ENCODE measurements around the gene RALB. TPM values are rescaled to one million over a fixed set of nuclear protein-coding genes. Genes with fewer than 3 reads are reported as not detected.

Gene RALB
- total and polyA plus RNA-seq, 2 of the 8 experiments (the other 6 are each of a cell fraction or from before 2014, with no cell fraction given) = 12.0 to 16.6 TPM

DNA sequence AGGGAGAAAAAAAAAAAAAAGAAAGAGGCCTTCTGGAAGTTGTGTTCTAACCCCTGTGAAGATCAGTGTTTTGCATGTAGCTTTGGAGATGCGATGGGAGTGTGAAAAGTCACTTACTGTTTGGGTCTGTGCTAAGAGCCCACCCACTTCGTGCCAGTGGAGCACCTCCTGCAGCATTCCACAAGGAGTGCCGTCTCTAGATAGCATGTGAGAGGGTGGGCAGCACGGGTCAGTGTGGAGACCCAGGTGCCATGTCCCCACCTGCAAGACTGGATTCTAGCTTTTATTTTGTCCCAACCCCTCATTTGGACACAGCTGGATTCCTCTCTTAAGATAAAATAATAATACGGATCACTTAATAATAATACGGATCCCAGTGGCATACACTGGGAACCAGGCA lies 17.0 kb upstream of the RALB start:
- Histone ChIP-seq H3K4me2 (ENCODE audit: insufficient read depth in 1 of 2, low read depth in 2 of 2, low read length in 2 of 2) (no peak overlapping the region), H3K23ac (ENCODE audit: insufficient read length) (no peak overlapping the region), H2BK15ac (ENCODE audit: low read length) (no peak overlapping the region), H4K91ac (replicated peaks; ENCODE audit: insufficient read length, low read length) (no peak overlapping the region), H3K79me2 (ENCODE audit: control insufficient read depth in 1 of 2, insufficient read depth in 2 of 2, low read length in 2 of 2) (no peaks in the 10 kb centered on the region), H4K20me1 (replicated peaks in 1 of 2; ENCODE audit: control insufficient read depth in 1 of 2, insufficient read depth in 2 of 2, low read length in 2 of 2) (no peaks in the 10 kb centered on the region), H2AK5ac (ENCODE audit: low read depth, low read length) (no peak overlapping the region; the same call in 1 of the 2 replicates), H3K4ac (replicated peaks; ENCODE audit: insufficient read length, low read depth, low read length) (no peak overlapping the region), H3K4me3 (ENCODE audit: extremely low read depth in 1 of 4, insufficient read depth in 2 of 4, low read depth in 3 of 4, low read length in 4 of 4) (no peak overlapping the region), H3K23me2 (ENCODE audit: low read depth, low read length) (no peaks in the 10 kb centered on the region), H3K79me1 (ENCODE audit: low read depth, low read length) (no peaks in the 10 kb centered on the region), H2AFZ (ENCODE audit: low read length) (no peak overlapping the region), H4K5ac (ENCODE audit: insufficient read length, low read depth, low read length) (no peak overlapping the region), H3K36me3 (ENCODE audit: control insufficient read depth in 2 of 4, insufficient read depth in 4 of 4, low read length in 3 of 4) (no peaks in the 10 kb centered on the region), H2BK20ac (ENCODE audit: low read length) (no peak overlapping the region), H2BK5ac (ENCODE audit: low read depth, low read length) (no peak overlapping the region), H4K8ac (ENCODE audit: extremely low read depth, insufficient read depth, low read length) (no peak overlapping the region), H2BK120ac (replicated peaks; ENCODE audit: low read depth, low read length) (no peak overlapping the region), H3K56ac (replicated peaks; ENCODE audit: insufficient read length, low read depth, low read length) (no peak overlapping the region), H3K9ac (replicated peaks in 1 of 4; ENCODE audit: extremely low read depth in 1 of 4, low read depth in 3 of 4, low read length in 3 of 4) (no peak overlapping the region), H3K9me3 (ENCODE audit: insufficient read depth in 2 of 2, low read depth in 1 of 2, low read length in 1 of 2) (no peaks in the 10 kb centered on the region), H3K27me3 (replicated peaks in 1 of 4; ENCODE audit: control insufficient read depth in 3 of 4, extremely low read depth in 1 of 4, insufficient read depth in 3 of 4, low read length in 3 of 4) (peaks cover 0 to 2% (median 0%) of the 10 kb centered on the region in 4 experiments; a peak in 2 of 7 replicates), H3K18ac (ENCODE audit: extremely low read depth, low read length) (no peak overlapping the region), H3K4me1 (replicated peaks in 1 of 4; ENCODE audit: control insufficient read depth in 3 of 4, insufficient read depth in 4 of 4, low read length in 3 of 4) (peaks cover 0 to 22% (median 6%) of the 10 kb centered on the region in 4 experiments; a peak in 6 of 7 replicates), H3K27ac (ENCODE audit: low read depth, low read length) (no peak overlapping the region), H3K14ac (ENCODE audit: insufficient read length) (no peak overlapping the region), H2BK12ac (ENCODE audit: low read depth, low read length) (no peak overlapping the region)
- WGBS, 2 experiments (ENCODE audit: extremely low coverage in 1 of 2, insufficient coverage in 1 of 2, insufficient read length in 1 of 2, insufficient replicate concordance in 2 of 2, low coverage in 1 of 2, low lambda C conversion rate in 2 of 2, missing lambda C conversion rate in 1 of 2) = 95% methylated on average over 6 of the region's 6 CpGs; no CpG with 5 or more reads in 1 of the 2 experiments
- ChIA-PET CTCF (ENCODE audit: partially characterized antibody) (interaction anchor here (1.0 to 1.2 kb wide), 3 partner anchors 12 to 77 kb away, joined by 3 read pairs; partner anchors contain the start of gene TMEM185B), POLR2A (ENCODE audit: partially characterized antibody) (interaction anchor here (1.0 kb wide), 1 partner anchor 9 kb away, joined by 3 read pairs; no protein-coding TSS in a partner anchor)
- no peak for FAIRE-seq
- DNase-seq (ENCODE audit: low read depth in 1 of 2, low spot score in 2 of 2) = no peak
- TF ChIP-seq MAFK (IDR thresholded peaks at IDR 0.05; ENCODE audit: low read depth, low read length) (no peak), PHF8 (conservative IDR thresholded peaks at IDR 0.05; ENCODE audit: low read depth, low read length) (no peak), KDM1A (IDR thresholded peaks at IDR 0.05; ENCODE audit: borderline replicate concordance, low read length) (no peak), SIX5 (IDR thresholded peaks at IDR 0.05; ENCODE audit: low read depth, low read length) (no peak), SRF (IDR thresholded peaks at IDR 0.05; ENCODE audit: low read depth, low read length) (no peak), CHD2 (IDR thresholded peaks at IDR 0.05; ENCODE audit: low read length) (no peak), GTF2F1 (IDR thresholded peaks at IDR 0.05; ENCODE audit: borderline replicate concordance, low read depth, low read length) (no peak), ASH2L (IDR thresholded peaks at IDR 0.05; ENCODE audit: low read length) (no peak), RNF2 (IDR thresholded peaks at IDR 0.05; ENCODE audit: borderline replicate concordance, low read depth, low read length, missing control alignments, poor library complexity, severe bottlenecking) (no peak), FOSL1 (IDR thresholded peaks at IDR 0.05; ENCODE audit: insufficient read depth, low read depth, low read length) (no peak), BRCA1 (IDR thresholded peaks at IDR 0.05; ENCODE audit: low read depth, low read length) (no peak), YY1 (IDR thresholded peaks at IDR 0.05; ENCODE audit: low read depth, low read length) (no peak), RBBP5 (IDR thresholded peaks at IDR 0.05; ENCODE audit: borderline replicate concordance, low read depth, low read length) (no peak)
- TF ChIP-seq, protein P1, sequence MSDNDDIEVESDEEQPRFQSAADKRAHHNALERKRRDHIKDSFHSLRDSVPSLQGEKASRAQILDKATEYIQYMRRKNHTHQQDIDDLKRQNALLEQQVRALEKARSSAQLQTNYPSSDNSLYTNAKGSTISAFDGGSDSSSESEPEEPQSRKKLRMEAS (IDR thresholded peaks at IDR 0.05) = no peak
